SH-SY5Y (cell line): ENCODE results near the gene OR13G1.

Source experiments
- GATA2 ChIP-seq: IDR thresholded peaks from 2 replicates; pipeline ENCODE4 v1.6.1; 2011; ENCODE audit warnings: mild to moderate bottlenecking, low read depth, low read length
- GATA3 ChIP-seq: IDR thresholded peaks from 2 replicates; pipeline ENCODE4 v1.6.1; 2011; ENCODE audit warnings: low read depth, mild to moderate bottlenecking, low read length, moderate library complexity

- TF ChIP-seq GATA2 = no peak
- TF ChIP-seq GATA3 = no peak
These were observed 41.5 kb downstream of the OR13G1 start for GRCh38 chr1:247638011-247638410.
